Subcutaneous adipose tissue (tissue), 4 donors: ENCODE measurements around the gene KRTAP12-4. TPM values are rescaled to one million over a fixed set of nuclear protein-coding genes. Genes with fewer than 3 reads are reported as not detected.

Experiments used
- total RNA-seq, 4 donors: library from RNA; depleted of rRNA; stranded (reverse); fragments of >200 nt; gene quantifications; one replicate each; pipeline ENCODE4 v1.1.0, GENCODE V29; 2016
- TF ChIP-seq, protein P1 (sequence below): fragments of 450-650 bp; IDR thresholded peaks from one replicate; pipeline ENCODE4 v1.5.1; 2016; ENCODE audit warnings: low read depth, mild to moderate bottlenecking, control low read depth, antibody characterized with exemption, moderate library complexity

The KRTAP12-4 gene
- total RNA-seq, 4 donors from 2014 or later = not detected

DNA sequence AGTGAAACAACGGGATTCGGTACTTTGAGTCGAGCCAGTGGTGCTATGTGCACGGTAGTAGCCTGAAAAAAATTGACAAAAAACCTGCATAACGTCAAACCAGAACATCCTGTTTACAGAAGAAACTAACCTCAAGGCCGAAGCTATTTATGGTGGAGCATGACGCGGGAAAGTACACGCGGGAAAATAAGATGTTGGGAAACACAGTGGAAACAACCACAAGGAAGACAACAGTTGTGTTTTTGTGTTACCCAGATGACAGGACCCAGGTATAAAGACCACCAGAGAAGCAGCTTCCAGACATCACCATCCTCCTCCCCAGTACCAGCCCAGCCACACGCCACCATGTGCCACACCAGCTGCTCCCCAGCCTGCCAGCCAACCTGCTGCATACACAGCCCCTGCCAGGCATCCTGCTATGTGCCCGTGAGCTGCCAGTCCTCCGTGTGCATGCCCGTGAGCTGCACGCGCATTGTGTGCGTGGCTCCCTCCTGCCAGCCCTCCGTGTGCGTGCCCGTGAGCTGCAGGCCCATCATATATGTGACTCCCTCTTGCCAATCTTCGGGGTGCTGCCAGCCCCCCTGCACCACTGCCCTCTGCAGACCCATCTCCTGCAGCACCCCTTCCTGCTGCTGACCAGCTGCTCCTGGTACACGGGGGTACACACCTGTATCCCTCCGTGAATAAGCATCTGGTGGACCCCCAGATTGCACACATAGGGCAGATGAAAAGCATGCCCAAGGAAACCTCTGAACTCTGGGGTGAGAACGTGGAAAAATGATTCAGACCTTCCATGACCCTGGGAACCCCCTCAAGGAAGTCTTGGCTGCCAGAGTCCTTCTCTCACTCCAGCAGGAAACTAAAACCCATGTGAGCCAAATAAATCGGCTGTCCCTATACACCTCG is 3.4 kb upstream of the KRTAP12-4 start, which contains the start of gene KRTAP12-3:
Gene KRTAP12-3 (plus strand): TSS at position 298 of the 906 bp plus-strand sequence. CDS start 48 bp downstream, at position 346.
- TF ChIP-seq, protein P1, sequence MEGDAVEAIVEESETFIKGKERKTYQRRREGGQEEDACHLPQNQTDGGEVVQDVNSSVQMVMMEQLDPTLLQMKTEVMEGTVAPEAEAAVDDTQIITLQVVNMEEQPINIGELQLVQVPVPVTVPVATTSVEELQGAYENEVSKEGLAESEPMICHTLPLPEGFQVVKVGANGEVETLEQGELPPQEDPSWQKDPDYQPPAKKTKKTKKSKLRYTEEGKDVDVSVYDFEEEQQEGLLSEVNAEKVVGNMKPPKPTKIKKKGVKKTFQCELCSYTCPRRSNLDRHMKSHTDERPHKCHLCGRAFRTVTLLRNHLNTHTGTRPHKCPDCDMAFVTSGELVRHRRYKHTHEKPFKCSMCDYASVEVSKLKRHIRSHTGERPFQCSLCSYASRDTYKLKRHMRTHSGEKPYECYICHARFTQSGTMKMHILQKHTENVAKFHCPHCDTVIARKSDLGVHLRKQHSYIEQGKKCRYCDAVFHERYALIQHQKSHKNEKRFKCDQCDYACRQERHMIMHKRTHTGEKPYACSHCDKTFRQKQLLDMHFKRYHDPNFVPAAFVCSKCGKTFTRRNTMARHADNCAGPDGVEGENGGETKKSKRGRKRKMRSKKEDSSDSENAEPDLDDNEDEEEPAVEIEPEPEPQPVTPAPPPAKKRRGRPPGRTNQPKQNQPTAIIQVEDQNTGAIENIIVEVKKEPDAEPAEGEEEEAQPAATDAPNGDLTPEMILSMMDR = no peak

DNA sequence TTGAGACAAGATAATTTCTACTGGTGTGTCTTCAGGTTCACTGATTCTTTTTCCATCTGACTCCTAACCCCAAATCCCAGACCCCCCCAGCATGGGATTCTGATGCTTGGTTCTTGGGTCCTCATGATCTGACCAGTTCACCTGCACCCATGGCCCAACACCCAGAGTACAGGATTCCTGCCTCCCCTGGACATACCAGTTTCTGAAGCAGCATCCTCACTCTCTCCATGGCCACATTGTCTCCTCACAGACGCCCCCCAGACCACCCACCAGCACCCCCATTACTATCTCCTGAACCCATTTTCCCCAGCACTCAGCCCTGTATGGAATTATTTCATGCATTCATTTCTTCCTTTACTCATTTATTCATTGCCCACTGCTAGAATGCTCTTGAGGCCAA is 2.4 kb upstream of the KRTAP12-4 start:
- TF ChIP-seq, protein P1 = no peak

DNA sequence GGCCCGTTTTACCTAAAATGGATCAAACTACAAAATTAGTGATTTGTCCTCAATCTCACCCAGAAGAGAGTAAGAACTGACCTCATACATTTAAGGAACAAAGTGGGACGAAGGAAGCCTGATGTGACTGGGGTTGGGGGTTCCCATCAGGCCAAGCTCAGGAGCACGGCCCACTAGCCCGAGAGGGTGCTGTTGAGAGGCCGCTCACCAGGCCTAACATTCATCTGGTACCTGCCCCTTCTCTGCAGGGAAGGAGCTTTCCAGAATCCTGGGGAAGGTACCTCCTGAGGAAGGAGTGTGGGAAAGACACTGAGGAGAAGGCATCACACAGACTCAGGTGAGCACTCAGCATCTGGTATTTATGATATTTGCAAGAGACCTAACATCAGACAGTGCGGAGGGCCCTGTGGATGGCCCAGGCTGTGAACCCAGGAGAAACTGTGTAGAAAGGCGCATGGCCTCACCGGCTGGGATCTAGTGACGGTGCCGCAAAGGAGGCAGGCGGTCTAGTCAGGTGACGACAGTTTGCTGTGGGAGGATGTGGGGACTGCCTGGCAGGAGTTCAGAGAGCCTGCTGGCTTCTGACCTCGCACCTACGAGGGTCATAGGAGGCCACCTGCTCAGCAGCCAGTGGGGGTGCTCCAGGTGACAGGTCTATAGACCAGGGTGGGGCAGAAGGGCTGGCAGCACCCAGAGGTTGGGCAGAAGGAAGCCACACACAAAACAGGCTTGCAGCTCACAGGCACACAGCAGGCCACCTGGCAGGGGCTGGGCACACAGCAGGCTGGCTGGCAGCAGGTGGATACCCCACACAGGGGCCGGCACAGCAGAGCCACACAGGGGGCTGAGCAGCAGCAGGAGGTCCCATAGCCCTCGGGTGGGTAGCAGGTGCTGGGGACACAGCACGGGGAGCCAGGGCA is 543 bp downstream of the KRTAP12-4 start:
- TF ChIP-seq, protein P1 = no peak

DNA sequence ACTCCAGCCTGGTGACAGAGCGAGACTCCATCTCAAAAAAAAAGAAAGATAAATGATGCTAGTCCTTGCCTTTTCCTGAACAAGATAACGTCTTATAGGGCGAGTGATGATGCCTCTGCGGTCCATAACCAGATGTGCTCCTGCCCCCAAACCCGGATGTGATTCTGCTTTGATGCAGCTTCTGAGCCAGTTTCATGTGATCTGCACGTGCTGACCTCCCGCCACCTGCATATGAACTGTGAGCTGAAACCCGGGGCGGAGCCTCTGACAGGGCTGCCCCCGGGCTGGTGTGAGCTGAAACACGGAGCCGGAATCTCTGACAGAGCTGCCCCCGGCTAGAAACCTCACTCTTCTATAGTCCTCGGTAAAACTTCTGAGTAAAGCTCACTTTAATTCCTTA is 1.3 kb downstream of the KRTAP12-4 start:
- TF ChIP-seq, protein P1 = no peak

DNA sequence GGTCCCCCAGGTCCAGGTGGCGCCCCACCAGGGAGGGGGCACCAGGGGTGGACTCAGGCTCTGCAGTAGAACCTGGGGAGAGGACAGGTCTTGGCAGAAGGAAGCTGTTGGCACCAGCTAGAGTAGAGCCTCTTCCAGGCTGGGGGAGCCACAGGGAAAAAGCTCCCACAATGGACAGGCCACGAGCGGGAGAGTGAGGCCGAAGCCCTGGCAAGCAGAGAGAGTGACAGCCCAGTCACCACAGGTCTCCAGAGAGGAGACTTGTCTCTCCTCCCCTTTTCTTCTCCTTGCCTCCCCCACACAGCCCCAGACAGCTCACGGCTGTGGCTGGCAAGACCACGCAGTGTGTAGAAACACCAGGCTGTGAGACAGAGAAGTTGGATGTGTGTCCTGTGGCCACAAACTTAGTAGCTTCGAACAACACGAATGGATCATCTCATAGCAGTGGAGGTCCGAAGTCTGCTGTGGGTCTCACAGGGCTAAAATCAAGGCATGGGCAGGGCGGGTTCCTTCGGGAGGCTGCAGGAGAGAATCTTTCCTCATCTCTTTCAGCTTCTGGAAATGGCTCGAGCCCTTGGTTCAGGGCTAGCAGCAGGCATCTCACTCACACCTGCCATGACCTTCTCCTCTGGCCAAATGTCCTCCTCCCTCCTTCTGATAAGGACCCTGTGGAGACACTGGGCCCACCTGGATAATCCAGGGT is 3.3 kb downstream of the KRTAP12-4 start:
- TF ChIP-seq, protein P1 = no peak

DNA sequence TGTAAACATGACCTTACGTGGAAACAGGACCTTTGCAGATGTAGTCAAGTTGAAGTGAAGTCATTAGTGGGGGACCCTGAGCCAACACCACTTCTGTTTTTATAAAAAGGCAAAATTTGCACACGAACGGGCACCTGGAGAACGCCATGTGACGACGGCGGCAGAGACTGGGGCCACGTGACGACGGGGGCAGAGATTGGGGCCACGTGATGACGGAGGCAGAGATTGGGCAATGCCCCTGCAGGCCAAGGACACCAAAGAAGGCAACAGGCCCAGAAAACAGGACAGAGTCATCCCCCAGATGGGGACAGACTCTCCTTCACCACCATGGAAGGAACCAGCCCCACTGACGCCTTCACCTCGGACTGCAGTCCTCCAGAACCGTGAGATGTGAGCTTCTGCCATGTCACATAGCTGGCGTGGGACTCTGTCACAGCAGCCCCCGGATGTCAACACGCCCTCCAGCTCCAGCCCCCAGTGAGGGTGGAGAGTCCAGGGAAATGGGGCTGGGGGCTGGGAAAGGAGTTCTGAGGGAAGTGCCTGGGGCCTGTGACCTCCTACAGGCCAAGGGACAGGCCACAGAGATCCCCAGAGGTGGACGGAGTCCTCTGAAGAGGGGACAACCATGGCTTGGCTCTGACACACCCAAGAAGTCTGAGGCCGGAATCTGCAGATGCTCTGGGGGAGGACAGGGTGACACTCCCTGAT is 4.0 kb downstream of the KRTAP12-4 start:
- TF ChIP-seq, protein P1 = no peak
